ENCODE measurements around the gene DPYD. TPM values are rescaled to one million over a fixed set of nuclear protein-coding genes. Genes with fewer than 3 reads are reported as not detected.

DPYD gene
- total RNA-seq, 1 experiment from 2014 or later, result 0.46 TPM

GRCh38 chr1:97095764-97096163 lies 825.1 kb downstream of the DPYD start (continued):
- TF ChIP-seq ATF6 (CRISPR knock-in tag; IDR thresholded peaks at IDR 0.05) (no peak), OVOL2 (CRISPR knock-in tag; IDR thresholded peaks at IDR 0.05; ENCODE audit: borderline replicate concordance) (no peak), NFE2L1 (CRISPR knock-in tag; IDR thresholded peaks at IDR 0.05) (no peak), USF1 (CRISPR knock-in tag; IDR thresholded peaks at IDR 0.05) (no peak), GTF2I (CRISPR knock-in tag; conservative IDR thresholded peaks at IDR 0.05) (no peak), ERG (CRISPR knock-in tag; IDR thresholded peaks at IDR 0.05) (no peak), ZNF317 (CRISPR knock-in tag; IDR thresholded peaks at IDR 0.05; ENCODE audit: borderline replicate concordance, low read depth) (no peak), SP1 (CRISPR knock-in tag; conservative IDR thresholded peaks at IDR 0.05) (no peak), IRF2 (CRISPR knock-in tag; IDR thresholded peaks at IDR 0.05; ENCODE audit: borderline replicate concordance, low read depth) (no peak), FOXK1 (CRISPR knock-in tag; IDR thresholded peaks at IDR 0.05) (no peak)

GRCh38 chr1:97094247-97094972 lies 826.4 kb downstream of the DPYD start:
- Mint-ChIP-seq H3K4me1 (0 out of 2 replicates have a peak, but pooled peaks cover 4% of the 10 kb centered on the region), H3K9me3 (peaks cover 16% of the 10 kb centered on the region), H3K27me3 (ENCODE audit: low read depth) (no peaks in the 10 kb centered on the region), H3K4me3 (no peak overlapping the region), H3K36me3 (no peaks in the 10 kb centered on the region), H3K27ac (no peak overlapping the region)
- CTCF ChIA-PET, result no interaction called here
- ATAC-seq (no peak), DNase-seq (ENCODE audit: low spot score) (no peak)
- POLR2A ChIA-PET, result no interaction called here
- TF ChIP-seq ZNF532 (CRISPR knock-in tag; IDR thresholded peaks at IDR 0.05; ENCODE audit: borderline replicate concordance), result no peak
- TF ChIP-seq USF2 (CRISPR knock-in tag; IDR thresholded peaks at IDR 0.05), result no peak
- no peak for TF ChIP-seq ZNF416 (CRISPR knock-in tag; IDR thresholded peaks at IDR 0.05)
- TF ChIP-seq FOXK1 (CRISPR knock-in tag; IDR thresholded peaks at IDR 0.05), result no peak
- TF ChIP-seq ZBTB21 (CRISPR knock-in tag; IDR thresholded peaks at IDR 0.05; ENCODE audit: borderline replicate concordance), result no peak
- TF ChIP-seq IRF1 (CRISPR knock-in tag; IDR thresholded peaks at IDR 0.05), result no peak
- no peak for TF ChIP-seq E2F5 (CRISPR knock-in tag; IDR thresholded peaks at IDR 0.05)
- TF ChIP-seq ZNF317 (CRISPR knock-in tag; IDR thresholded peaks at IDR 0.05; ENCODE audit: borderline replicate concordance, low read depth), result no peak
- no peak for TF ChIP-seq ZNF425 (CRISPR knock-in tag; conservative IDR thresholded peaks at IDR 0.05)
- TF ChIP-seq JAZF1 (CRISPR knock-in tag; IDR thresholded peaks at IDR 0.05), result no peak

All from WTC11 (cell line).